Duodenal mucosa (tissue), 2 donors: Measurements from ENCODE around the gene OS9.

Source experiments
- H3K27ac ChIP-seq: one replicate; pipeline ENCODE4 v1.7.0; 2013; ENCODE audit warnings: low read depth, low read length
- H3K27me3 ChIP-seq, 2 donors: one replicate each; pipeline ENCODE4 v1.7.0; 2013; ENCODE audit warnings: low read length in 2 of 2, control low read depth in 1 of 2; ENCODE audit not compliant: insufficient read depth in 2 of 2, control insufficient read depth in 1 of 2
- H3K36me3 ChIP-seq, 2 donors: one replicate each; pipeline ENCODE4 v1.7.0; 2013; ENCODE audit warnings: low read length in 2 of 2, control low read depth in 1 of 2; ENCODE audit not compliant: insufficient read depth in 2 of 2, control insufficient read depth in 1 of 2
- H3K4me1 ChIP-seq, 2 donors: one replicate each; pipeline ENCODE4 v1.7.0; 2013; ENCODE audit warnings: low read length in 2 of 2, control low read depth in 1 of 2; ENCODE audit not compliant: insufficient read depth in 2 of 2, control insufficient read depth in 1 of 2
- H3K4me3 ChIP-seq, 2 donors: one replicate each; pipeline ENCODE4 v1.7.0; 2013; ENCODE audit warnings: low read length in 2 of 2, low read depth in 1 of 2
- H3K9ac ChIP-seq, 2 donors: one replicate each; pipeline ENCODE4 v1.7.0; 2013; ENCODE audit warnings: low read length in 2 of 2, low read depth in 1 of 2
- H3K9me3 ChIP-seq, 2 donors: one replicate each; pipeline ENCODE4 v1.7.0; 2013; ENCODE audit warnings: low read length in 2 of 2, control low read depth in 1 of 2; ENCODE audit not compliant: control insufficient read depth in 1 of 2

Gene OS9

DNA sequence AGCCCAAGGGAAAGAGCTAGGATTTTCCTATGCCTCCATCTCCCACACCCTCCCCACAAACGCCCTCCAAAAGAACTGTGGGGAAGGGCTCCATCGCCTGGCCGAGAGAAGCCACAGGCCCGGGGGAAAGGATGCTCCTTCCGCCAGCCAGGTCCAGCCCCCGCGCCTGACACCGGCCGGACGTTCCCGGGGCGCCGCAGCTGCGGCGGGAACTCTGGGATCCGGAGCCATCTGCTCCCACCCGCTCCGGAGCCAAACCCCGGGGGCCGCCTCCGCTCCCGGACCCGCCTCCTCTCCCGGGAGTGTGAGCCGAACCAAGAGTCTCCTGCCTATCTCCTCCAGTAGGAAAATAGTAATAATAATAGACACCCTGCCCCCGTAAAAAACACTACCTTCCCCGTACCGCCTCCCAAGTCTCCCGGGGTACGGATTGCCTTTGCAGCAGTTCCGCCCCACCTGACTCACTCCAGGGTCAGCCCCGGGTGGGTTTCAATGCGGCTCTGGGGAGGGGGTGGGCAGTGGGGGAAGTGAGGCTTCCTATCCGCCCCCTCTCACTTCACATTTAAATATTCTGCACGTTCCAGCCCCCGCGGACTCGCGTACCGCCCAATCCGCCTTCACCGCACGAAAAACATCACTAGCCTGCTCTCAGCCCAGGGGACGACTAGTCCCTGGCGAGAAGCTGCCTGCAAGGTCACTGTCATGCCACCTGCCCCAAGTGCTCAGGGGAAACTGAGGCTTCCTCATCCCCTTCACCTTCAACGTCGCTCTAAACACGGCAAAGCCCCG lies 42.2 kb downstream of the OS9 start:
- no peak overlapping the region for H3K27ac ChIP-seq
- H3K9ac ChIP-seq, result no peak overlapping the region
- peaks cover 53 to 65% of the 10 kb centered on the region in 2 donors for H3K27me3 ChIP-seq
- no peaks in the 10 kb centered on the region for H3K9me3 ChIP-seq
- peaks cover 0 to 18% of the 10 kb centered on the region in 2 donors for H3K4me1 ChIP-seq
- H3K36me3 ChIP-seq, result peaks cover 0 to 4% of the 10 kb centered on the region in 2 donors
- H3K4me3 ChIP-seq, result no peak overlapping the region

DNA sequence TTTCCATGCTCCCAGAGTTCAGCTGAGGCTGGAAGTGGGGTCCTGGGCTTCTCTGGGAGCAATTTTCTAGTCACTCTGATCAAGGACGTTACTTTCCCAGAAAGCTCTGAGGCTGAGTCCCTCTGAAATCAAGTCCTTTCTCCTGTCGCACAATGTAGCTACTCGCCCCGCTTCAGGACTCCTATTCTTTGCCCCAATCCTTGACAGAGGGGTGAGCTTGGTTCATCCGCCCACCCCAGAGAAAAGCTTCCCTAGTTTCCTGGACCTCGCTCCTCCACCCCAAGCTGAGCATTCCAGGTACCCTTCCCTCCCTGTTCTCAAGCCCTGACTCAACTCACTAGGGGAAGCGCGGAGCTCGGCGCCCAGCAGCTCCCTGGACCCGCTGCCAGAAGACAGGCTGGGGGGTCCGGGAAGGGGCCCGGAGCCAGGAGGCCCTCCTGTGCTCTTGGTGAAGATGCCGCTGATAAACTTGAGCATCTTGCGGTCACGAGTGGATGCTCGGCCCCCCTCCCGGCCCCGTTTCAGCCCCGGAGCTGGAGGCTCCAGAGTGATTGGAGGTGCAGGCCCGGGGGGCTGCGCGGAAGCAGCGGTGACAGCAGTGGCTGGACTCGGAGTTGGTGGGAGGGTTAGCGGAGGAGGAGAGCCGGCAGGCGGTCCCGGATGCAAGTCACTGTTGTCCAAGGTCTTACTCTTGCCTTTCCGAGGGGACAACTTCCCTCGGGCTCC lies 43.0 kb downstream of the OS9 start:
- peaks cover 53 to 72% of the 10 kb centered on the region in 2 donors for H3K27me3 ChIP-seq
- H3K9ac ChIP-seq, result no peak overlapping the region
- no peak overlapping the region for H3K27ac ChIP-seq
- H3K4me3 ChIP-seq, result no peak overlapping the region
- no peaks in the 10 kb centered on the region for H3K9me3 ChIP-seq
- H3K36me3 ChIP-seq, result peaks cover 0 to 4% of the 10 kb centered on the region in 2 donors
- peaks cover 0 to 20% of the 10 kb centered on the region in 2 donors for H3K4me1 ChIP-seq

DNA sequence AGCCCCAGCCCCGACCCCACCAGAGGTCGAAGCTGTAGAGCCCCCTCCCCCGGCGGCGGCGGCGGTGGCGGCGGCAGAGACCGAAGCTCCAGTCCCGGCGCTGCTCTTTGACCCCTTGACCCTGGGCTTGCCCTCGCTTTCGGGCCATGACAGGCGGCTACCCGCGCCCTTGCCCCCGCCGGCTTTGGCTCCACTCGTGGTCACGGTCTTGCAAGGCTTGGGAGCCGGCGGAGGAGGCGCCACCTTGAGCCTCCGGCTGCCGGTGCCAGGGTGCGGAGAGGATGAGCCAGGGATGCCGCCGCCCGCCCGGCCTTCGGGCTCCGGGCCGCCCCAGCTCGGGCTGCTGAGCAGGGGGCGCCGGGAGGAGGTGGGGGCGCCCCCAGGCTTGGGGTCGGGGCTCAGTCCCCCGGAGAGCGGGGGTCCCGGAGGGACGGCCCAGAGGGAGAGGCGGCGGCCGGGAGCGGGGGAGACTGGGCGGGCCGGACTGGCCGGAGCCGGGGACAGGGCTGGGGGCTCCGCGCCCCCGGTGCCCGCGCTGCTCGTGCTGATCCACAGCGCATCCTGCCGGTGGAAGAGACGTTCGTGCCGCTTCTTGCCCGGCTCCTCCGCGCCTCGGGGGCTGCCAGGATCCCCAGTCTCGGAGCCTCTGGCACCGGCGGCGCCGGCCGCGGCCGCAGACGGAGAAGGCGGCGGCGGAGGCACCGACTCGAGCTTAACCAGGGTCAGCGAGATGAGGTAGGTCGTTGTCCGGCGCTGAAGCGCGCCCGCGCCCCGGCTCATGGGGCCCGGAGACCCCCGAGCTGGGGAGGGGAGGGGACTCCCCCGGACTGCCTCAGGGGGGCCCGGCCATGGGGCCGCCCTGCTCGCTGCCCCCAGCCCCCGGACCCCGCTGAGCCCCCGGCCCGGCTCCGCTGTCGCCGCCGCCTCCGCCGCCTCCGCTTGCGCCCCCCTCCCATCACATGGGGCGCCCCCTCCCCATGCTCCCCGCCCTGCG lies 43.8 kb downstream of the OS9 start:
- H3K27ac ChIP-seq, result no peak overlapping the region
- H3K27me3 ChIP-seq, result peaks cover 53 to 70% of the 10 kb centered on the region in 2 donors
- no peak overlapping the region for H3K4me3 ChIP-seq
- peaks cover 0 to 23% of the 10 kb centered on the region in 2 donors for H3K4me1 ChIP-seq
- H3K9me3 ChIP-seq, result no peaks in the 10 kb centered on the region
- no peak overlapping the region for H3K9ac ChIP-seq
- peaks cover 0 to 4% of the 10 kb centered on the region in 2 donors for H3K36me3 ChIP-seq

DNA sequence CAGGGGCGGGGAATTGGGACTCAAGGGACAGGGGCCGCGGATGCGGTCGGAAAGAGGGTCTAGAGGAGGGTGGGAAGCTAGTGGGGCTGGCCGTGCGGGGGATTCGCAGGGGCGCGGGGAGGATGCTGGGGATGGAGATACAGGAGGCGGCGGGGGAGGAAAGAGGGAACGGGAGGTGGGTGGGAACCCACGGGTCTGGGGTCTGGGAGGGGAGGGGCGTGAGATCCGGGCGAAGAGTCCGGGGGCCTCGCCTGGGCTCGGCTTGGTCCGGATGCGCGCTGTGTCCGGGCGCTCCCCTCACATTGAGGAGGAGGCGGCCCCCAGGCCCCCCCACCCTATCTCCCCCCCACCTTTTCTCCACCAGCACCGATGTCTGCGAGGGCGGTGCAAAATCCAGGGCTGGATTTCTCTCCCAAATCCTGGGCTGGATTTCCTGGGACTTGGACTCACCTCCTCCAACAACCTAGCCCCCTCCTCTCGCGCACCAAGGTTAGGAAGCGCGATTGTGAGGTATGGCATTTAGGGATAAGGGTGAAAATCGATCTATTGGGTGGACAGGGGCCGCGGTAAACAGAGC lies 44.8 kb downstream of the OS9 start, which contains the start of gene AGAP2:
TSS of gene AGAP2 (minus strand) at position 82 of the 577 bp plus-strand sequence. CDS start 496 bp downstream, outside the sequence.
- Histone ChIP-seq H3K9me3 (no peaks in the 10 kb centered on the region), H3K27ac (no peak within 1 kb of the TSS), H3K36me3 (peaks cover 0 to 3% of the 10 kb centered on the region in 2 donors), H3K4me3 (no peak within 1 kb of the TSS), H3K9ac (no peak within 1 kb of the TSS), H3K4me1 (peaks cover 0 to 23% of the 10 kb centered on the region in 2 donors), H3K27me3 (peaks cover 49 to 62% of the 10 kb centered on the region in 2 donors)

DNA sequence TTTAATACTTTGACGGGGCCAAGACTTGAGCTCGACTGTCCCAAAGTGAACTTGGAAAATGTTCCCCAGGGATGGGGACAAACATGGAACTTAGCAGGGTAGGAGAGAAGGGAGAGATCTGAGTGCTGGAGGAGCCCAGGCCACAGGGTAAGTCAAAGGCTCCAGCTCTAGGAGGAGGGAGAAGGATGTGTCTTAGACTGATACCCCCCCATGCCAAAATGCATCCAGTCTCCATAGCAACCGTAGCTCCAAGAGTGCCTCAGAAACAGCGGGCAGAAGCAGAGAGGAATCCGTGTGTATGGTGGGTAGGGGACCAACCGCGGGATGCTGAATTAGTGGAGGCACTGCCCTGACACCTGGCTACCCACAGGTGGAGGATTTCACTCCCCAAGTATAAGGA lies 45.5 kb downstream of the OS9 start:
- Histone ChIP-seq H3K27ac (no peak overlapping the region), H3K4me3 (no peak overlapping the region), H3K9me3 (no peaks in the 10 kb centered on the region), H3K9ac (no peak overlapping the region), H3K36me3 (no peaks in the 10 kb centered on the region), H3K27me3 (peaks cover 42 to 55% of the 10 kb centered on the region in 2 donors), H3K4me1 (peaks cover 5 to 29% of the 10 kb centered on the region in 2 donors)

DNA sequence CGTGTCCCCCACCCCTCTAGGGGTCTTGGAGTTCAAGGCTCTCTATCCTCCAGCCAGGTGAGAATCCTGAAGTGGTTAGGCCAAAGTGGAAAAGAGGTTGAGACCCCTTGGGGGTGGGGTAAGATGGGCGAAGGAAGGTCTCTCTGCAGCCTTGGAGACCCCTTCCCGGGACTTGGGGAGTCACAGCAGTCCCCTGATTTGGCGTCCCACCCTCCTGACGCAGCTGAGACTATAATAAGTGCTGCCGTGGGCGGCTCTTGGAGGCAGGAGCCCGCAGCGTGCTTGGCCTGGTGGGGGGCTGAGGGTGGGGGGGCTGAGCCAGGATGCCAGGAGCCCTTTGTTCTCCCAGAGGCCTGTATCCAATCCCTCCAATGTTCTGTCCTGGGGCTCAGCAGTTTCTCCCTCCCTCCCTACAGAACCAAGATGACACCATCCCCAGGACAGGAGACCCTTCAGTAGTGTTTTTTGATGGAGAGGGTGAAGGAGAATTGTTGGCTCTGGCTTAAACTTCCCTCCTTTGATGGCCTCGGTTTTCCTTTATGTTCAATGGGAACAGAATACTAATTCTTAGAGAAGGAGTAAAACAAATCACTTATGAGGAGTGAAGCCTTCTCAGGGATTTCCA lies 46.1 kb downstream of the OS9 start:
- Histone ChIP-seq H3K4me1 (peaks cover 5 to 29% of the 10 kb centered on the region in 2 donors), H3K9me3 (no peaks in the 10 kb centered on the region), H3K27me3 (peaks cover 37 to 50% of the 10 kb centered on the region in 2 donors), H3K9ac (no peak overlapping the region), H3K36me3 (no peaks in the 10 kb centered on the region), H3K27ac (no peak overlapping the region), H3K4me3 (no peak overlapping the region)

DNA sequence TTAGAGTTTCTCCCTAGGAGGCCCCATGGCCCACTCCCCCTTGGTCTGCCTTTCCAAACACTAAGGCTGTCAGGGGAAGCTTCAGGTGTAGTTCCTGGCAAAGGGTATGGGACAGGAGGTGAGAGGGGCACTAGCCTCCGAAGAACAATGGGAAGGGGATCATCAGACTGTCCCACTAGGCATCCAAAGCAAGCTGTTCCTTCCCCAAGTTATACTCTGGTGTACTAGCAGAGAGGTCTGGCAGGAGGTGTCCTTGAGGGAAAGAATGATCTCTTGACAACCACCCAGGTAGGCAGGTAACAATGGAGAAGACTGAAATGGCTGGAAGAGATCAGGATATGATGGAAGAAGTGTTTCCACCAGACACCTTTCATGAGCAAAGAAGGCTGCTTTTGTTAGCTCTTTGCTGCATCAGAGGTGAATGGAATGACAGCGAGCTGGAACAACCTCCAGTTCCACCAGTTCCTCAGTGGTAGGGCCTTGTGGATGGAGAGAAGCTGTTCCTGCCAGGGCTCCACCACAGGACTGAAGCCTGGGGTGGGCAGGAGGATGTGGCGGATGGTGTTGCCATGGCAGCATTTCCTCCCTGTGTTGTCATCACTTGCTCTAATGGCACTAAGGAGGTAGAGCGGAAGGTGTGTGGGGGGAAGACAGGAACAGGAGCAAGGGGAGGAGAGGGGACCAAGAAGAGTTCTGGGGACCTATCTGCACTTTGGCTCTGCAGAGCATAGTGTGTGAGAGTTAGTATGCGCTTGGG lies 46.9 kb downstream of the OS9 start:
- peak overlapping the region in 1 of 2 donors; percentile 51 for H3K9ac ChIP-seq
- no peaks in the 10 kb centered on the region for H3K36me3 ChIP-seq
- peaks cover 10 to 35% of the 10 kb centered on the region in 2 donors for H3K4me1 ChIP-seq
- H3K4me3 ChIP-seq, result peak overlapping the region; percentile 51 to 73
- H3K27ac ChIP-seq, result no peak overlapping the region
- H3K27me3 ChIP-seq, result peaks cover 29 to 46% of the 10 kb centered on the region in 2 donors
- H3K9me3 ChIP-seq, result no peaks in the 10 kb centered on the region

DNA sequence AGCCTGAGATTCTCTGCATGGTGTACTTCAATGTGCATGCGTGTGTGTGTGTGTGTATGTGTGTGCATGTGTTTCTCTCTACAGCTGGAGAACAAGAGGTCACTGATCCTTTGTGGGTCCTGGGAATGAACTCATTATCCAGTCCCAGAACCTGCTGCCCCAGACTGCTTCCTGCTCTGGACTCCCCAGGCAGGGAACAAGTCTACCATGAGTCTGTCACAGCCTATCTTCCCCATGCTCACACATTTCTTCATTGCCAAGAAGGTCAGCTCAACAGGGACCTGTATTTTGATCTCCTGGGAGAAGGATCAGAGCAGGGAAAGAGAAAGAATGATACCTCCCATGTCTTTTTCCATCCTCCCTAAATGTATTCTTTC lies 47.5 kb downstream of the OS9 start:
- Histone ChIP-seq H3K9ac (peak overlapping the region in 1 of 2 donors; percentile 57), H3K27ac (no peak overlapping the region), H3K4me3 (peak overlapping the region; percentile 51 to 73)

More for the DNA sequence above, 47.5 kb downstream of the OS9 start:
- H3K9me3 ChIP-seq, result no peaks in the 10 kb centered on the region
- H3K36me3 ChIP-seq, result peaks cover 0 to 2% of the 10 kb centered on the region in 2 donors
- peaks cover 25 to 40% of the 10 kb centered on the region in 2 donors for H3K27me3 ChIP-seq
- peaks cover 10 to 36% of the 10 kb centered on the region in 2 donors for H3K4me1 ChIP-seq
